RKO (cell line): ENCODE data around the gene SEMA3F.

Experiments
- DNase-seq: peaks from one replicate; pipeline ENCODE4 v3.0.0-alpha.2; 2016; ENCODE audit warnings: low spot score

Gene SEMA3F

GRCh38 chr3:50132421-50133282 is 22.5 kb upstream of the SEMA3F start:
- no peak for DNase-seq

- DNase-seq = no peak
These were observed 21.9 kb upstream of the SEMA3F start for GRCh38 chr3:50133283-50133615.

DNA sequence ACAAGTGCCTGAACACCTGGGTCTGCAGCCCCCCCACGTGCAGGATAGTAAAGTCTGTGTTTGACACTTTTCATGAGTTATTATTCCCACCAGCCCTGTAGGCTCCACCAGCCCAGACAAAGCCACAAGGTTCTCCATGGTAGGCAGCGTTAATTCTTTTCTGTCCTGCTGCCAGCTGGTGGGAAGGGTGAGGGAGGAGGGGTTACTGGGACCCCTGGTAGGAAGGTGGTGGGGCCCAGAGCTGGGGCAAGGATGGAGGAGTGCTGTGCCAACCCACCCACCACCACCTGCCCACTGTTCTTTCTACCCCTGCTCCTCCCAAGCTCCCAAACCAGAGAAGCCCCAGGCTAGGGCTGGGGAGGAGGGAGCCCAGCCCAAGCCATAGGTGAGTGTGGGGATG is 20.8 kb upstream of the SEMA3F start:
- no peak for DNase-seq

- no peak for DNase-seq
These were observed 19.2 kb upstream of the SEMA3F start for GRCh38 chr3:50135964-50136363.

GRCh38 chr3:50136714-50137405 is 18.3 kb upstream of the SEMA3F start:
- DNase-seq = no peak

DNA sequence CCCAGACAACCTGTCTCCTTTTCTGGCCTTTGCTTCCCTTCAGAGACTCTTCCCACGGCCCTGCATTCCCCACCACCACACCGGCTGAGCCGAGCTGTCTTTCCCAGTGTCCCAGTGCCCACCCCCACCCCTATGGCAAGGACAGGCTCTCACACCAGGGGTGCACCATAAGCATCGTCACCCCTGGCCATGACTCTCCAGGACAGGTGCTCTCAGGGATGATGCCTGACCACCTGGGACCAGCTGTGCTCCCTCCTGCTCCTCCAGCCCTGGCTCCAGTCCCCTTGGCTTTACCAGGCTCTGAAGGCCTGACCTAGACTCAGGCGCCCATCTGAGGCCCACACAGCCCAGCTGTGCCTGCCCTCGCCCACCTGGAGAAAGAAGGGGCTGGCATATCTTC is 17.6 kb upstream of the SEMA3F start:
- DNase-seq = no peak

DNA sequence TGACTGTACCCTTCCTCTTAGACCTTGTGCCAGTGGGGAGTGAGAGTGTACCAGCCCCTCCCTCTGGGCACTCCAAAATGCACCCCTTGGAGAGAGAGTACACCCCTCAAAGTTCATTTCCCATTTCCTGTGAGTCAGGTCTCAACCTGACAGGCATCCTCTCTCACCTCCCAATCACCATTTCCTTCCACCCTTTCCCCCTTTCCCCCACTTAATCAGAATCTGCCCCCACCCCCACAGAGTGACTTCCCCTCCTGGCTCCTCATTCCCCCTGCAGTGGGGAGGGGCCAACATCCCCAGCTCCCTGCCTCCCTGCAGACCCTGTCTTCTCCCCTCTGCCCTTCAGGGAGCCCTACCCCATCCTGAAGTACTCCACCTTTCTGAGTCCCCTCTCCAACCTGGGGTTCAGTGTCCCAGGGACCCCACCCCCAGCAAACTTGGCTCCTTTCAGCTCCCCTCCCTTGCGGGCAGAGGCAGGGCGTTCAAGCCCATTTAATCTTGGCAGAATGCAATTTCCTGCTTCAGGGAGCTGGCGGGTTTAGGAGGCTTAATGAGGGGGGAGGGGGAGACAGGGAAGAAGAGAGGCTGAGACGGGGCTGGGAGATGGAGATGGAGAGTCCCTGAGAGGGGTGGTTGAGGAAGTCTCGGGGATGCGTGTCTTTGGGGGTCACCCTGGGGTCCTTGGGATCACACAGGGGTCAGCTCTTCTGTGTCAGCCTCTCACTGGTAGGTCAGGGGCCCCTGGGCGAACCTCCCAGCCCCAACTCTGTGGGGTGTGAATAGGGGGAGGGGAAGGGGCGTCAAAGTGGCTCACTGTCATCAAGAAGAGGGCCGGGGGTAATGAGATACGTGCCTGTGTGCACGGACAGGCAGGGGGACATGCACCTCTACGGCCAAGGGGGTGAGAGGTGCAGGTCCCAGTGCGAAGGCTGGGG is 16.6 kb upstream of the SEMA3F start:
- no peak for DNase-seq

DNA sequence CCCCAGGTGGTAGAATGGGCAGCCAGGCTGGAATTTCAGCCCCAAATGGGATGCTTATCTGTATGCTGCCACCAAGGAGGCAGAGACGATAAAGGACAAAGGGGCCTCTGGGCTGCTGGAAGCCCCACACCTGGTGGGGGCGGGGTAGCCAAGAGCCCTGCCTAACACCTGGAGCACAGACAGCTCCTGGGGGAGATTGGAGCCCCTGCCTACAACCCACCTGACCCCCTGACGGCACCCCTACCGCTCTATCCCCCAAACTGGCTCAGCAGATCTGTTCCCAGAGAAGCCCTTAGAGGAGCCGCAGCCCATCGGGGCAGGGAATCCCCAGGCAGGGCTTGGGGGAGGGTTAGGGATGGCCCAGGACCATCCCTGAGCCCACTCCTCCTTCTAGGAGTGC is 15.8 kb upstream of the SEMA3F start:
- DNase-seq = no peak

DNA sequence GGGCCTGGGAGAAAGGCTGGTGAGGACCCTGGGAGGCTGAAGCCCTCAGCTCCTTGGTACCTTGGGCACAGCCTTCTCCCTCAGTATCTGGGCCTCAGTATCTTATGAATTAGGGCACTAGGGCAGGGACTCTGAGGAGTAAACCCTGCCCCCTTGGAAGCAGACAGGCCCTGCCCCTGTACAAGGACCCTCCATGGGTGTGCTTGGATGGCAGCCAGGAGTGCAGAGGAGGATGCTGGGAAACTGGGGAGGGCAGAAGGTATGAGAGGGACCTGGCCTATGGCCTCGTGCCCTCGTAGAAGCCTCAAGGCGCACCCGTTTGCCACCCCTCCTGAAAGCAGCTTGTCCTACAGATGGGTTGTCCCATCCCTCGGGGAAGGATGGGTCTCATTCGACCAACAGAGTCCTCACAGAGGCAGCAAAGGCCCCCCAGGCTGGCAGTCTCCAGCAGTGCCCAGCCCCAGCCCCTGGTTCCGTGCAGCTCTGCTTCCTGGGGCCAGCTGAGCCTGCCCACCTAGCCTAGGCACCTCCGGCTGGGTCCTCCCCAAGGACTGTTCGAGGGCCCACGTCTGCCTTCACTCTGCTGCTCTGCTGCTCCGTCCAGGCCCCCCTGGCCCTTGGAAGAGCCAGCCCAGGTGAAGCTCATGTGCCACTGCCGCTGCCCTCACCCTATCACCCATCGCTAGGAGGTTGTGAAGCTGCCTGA is 15.3 kb upstream of the SEMA3F start:
- DNase-seq = no peak

DNA sequence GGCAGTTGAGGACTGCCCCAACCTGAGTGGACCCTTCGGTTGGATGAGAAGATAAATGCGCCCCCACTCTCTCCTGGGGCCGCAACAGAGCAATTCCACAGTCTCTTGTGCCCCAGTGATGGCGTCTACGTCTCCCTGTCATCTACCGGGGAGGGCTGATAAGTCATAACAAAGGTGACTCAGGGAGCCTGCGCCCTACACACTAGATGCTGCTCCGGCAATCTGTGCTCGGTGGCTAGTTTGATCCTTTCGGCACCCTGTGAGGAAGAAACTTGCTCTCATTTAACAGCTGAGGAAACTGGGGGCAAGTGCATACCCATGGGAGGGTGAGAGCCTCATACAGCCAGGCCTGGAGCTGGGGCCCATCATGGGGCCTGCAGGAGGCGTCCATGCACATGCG is 14.1 kb upstream of the SEMA3F start:
- DNase-seq = peak; percentile 28

DNA sequence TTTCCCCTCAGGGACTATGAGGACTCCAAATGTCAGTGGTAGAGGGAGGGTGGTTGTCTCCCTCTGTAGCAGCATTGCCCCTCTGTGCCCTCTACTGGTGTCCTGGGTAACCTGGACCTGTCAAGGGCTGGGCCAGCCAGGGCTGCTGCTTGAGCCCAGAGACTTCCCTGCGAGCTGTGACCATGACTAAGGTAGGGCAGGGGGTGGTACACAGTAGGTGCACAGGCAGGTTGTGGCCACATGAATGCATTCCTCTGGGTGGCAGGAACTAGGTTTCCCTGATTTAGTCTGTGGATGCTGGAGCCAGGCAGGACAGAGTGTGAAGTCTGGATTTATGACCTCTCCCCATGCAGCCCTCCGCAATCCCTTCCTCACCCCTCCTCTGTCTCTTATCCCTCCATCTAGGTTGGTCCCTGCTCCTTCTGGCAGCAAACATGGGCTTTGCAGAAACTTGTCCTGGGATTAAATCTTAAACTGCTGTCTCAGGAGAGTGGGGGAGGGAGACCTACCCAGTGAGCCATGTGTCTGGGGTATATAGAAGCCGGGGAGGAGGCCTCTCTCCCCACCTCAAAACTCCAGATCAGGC is 8.7 kb upstream of the SEMA3F start:
- DNase-seq = no peak

DNA sequence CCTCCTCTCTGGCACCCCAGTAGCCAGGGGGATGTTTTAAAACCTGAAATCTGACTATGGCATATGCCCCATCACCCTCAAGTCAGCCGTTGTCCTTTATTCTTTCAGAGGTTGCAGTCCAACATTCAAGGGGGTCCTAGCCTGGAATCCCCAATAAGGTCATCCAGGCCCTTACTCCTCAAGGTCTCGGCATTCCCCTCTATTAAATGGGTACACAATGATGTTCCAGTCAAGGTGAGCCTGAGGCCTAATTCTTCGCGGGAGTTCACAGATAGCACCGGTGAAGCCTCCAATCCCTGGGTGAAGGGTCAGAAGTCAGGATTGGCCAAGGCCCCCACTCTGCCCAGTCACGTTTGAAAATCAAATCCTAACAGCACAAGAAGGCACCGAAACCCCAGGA is 8.1 kb upstream of the SEMA3F start:
- no peak for DNase-seq

DNA sequence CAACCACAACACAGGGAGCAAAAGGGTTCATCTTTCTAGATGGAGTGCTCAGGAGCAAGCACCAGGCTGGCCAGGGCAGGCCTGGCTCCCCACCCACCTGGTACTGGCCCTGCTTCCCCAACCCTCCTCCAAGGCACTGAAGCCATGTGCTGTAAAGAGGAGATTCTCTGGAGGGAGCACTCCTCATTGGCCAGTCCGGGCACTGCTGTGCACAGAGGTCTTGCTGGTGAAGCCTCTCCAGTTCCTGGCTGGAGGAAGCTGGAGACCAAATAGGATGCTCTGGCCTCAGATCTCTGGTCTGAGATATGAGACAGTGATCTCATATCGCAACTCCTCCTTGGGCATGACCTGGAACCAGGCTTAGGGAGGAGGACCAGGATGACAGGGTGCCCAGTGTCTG is 7.7 kb upstream of the SEMA3F start:
- DNase-seq = no peak

DNA sequence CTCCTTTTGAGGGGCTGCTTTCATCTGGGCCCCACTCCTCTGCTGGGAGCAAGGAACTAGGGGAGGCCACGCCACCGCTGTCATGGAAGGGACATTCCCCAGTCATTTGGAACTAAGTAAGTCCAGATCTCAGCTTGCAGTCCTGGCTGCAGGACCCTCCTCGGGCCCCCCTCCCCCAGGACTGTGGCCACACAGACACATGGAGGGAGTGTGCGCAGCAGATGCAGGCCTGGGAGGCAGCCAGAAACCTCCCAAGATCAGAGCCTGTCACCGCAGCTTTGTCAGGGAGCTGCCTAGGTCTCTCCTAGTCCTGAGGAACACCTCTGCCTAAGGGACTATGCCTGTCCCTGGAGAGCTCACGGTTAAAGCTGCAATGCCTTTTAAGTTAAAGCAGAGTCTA is 7.3 kb upstream of the SEMA3F start:
- no peak for DNase-seq

GRCh38 chr3:50150404-50150750 is 4.7 kb upstream of the SEMA3F start:
- no peak for DNase-seq

GRCh38 chr3:50150863-50151686 is 4.0 kb upstream of the SEMA3F start:
- no peak for DNase-seq

- no peak for DNase-seq
These were observed 3.4 kb upstream of the SEMA3F start for GRCh38 chr3:50151728-50152127.

DNA sequence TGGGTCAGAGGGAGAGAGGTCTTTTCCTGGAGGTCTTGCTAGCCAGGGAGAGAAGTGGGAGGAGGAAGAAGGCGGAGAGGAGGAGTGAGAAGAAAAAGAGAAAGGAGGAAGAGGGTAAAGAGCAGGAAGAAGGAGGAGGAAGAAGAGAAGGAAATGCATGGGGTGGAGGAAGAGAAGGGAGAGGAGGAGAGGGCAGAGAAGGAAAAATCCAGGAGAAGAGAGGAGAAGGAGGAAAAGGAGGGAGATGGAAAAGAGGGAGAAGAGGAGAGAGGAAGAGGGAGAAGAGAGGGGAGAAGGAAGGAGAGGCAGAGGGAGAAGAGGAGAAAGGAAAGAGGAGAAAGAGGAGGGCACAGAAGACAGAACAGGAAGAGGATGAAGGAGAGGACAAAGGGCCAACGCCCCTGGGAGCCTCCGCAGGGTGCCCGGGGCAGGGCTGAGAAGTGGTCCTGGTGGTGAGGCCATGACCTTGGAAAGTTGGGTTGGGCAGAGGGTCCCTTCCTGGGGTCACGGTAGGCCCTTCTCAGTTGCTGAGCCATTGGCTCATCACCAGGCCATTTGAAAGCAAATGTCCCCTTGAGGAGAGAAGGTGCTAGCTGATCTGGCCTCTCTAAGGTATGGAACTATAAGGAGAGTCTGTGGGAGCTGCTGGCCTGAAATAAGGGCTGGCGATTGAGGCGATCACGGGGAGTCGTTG is 1.2 kb upstream of the SEMA3F start:
- no peak for DNase-seq

DNA sequence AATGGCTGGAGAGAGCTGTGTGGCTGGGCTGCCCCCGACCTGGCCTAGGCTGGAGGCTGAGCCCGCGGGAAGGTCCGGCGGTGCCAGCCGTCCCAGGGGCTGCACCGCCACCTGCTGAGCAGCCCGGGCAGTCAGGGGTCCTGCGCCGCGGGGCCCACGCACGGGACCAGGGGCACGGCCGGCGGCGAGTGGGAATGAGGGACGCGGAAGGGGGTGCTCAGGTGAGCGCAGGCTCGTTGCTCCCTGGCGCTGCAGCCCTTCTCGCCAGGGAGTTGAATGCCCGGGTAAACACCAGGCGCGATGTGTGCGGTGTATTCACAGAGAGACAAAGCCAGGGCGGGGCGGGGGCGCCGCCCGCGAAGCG is 666 bp upstream of the SEMA3F start:
- no peak for DNase-seq

DNA sequence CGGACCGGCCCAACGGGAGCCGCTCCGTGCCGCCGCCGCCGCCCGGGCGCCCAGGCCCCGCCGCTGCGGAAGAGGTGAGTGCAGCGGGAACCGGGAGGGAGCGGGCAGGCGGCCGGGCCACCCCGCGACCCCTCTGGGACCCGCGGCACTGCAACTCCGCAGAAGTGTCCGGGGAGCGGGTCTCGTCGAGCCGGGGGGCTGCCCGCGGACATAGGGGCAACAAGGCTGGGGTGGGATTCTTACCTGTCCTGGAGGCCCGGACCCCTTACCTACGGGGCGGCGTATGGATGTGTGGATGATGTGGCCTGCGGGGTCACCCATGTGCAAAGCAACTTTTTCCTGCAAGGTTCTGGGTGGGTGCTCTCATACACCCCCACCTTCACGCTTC is 361 bp downstream of the SEMA3F start:
- no peak for DNase-seq
